Testis (tissue), 2 donors: ENCODE data around the gene KDM6B.

Experiments
- CTCF ChIP-seq, 3 experiments: fragments of 450-650 bp in 2 of 3; fragments of 200-600 bp in 1 of 3; sonication (generic) in 1 of 3; IDR thresholded peaks; one replicate each; pipeline ENCODE4 v1.5.1; 2016 to 2019; ENCODE audit warnings: antibody characterized with exemption in 3 of 3, mild to moderate bottlenecking in 2 of 3, moderate library complexity in 1 of 3
- POLR2A ChIP-seq: fragments of 450-650 bp; IDR thresholded peaks from one replicate; pipeline ENCODE4 v1.6.1; 2017; ENCODE audit warnings: antibody characterized with exemption, mild to moderate bottlenecking, moderate library complexity

- no peak for TF ChIP-seq POLR2A
- TF ChIP-seq CTCF (IDR thresholded peaks at IDR 0.05): peak; percentile 34 to 60 (median 59)
These were observed 24.4 kb downstream of the KDM6B start for GRCh38 chr17:7858522-7858810.
